Keratinocyte (primary cell): ENCODE measurements around the gene ETV3.

Source experiments
- EZH2 ChIP-seq: IDR thresholded peaks from one replicate; pipeline ENCODE4 v1.6.1; 2012; ENCODE audit warnings: inconsistent platforms, mild to moderate bottlenecking, low read length, moderate library complexity
- TF ChIP-seq, protein P1 (sequence below), 3 experiments: IDR thresholded peaks in 1 of 3; conservative IDR thresholded peaks in 1 of 3; optimal IDR thresholded peaks in 1 of 3; 2 replicates in 2 of 3; 3 replicates in 1 of 3; pipeline versions ENCODE3 to v1.5.1; 2011; ENCODE audit warnings: low read length in 3 of 3, mild to moderate bottlenecking in 3 of 3, moderate library complexity in 2 of 3, control low read depth in 1 of 3, inconsistent platforms in 1 of 3; ENCODE audit not compliant: insufficient read depth in 2 of 3; ENCODE audit errors: extremely low read depth in 1 of 3

DNA sequence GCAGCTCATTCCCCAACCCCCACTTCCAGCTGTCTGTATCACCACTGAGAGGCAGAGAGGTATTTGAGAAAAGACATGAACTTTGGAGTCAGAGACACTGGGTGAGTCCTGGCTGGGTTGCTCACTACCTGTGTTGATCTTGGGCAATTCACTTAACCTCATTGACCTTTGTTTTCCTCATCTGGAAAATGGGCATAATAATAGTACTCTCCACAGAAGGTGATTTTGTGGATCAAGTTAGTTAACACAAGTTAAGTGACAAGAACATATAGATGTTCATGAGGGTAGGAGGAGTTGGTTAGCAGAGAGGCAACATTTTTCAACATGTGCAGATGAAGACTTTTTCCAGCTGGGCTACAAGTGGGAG, 21.5 kb downstream of the ETV3 start:
- TF ChIP-seq, protein P1, sequence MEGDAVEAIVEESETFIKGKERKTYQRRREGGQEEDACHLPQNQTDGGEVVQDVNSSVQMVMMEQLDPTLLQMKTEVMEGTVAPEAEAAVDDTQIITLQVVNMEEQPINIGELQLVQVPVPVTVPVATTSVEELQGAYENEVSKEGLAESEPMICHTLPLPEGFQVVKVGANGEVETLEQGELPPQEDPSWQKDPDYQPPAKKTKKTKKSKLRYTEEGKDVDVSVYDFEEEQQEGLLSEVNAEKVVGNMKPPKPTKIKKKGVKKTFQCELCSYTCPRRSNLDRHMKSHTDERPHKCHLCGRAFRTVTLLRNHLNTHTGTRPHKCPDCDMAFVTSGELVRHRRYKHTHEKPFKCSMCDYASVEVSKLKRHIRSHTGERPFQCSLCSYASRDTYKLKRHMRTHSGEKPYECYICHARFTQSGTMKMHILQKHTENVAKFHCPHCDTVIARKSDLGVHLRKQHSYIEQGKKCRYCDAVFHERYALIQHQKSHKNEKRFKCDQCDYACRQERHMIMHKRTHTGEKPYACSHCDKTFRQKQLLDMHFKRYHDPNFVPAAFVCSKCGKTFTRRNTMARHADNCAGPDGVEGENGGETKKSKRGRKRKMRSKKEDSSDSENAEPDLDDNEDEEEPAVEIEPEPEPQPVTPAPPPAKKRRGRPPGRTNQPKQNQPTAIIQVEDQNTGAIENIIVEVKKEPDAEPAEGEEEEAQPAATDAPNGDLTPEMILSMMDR (optimal IDR thresholded peaks at IDR 0.05 in 1 of 3, IDR thresholded peaks at IDR 0.05 in 1 of 3, conservative IDR thresholded peaks at IDR 0.05 in 1 of 3; ENCODE audit: extremely low read depth in 1 of 3, insufficient read depth in 2 of 3, low read length in 3 of 3), result no peak
- no peak for TF ChIP-seq EZH2
